Right ventricle myocardium superior (tissue), 1 donor: ENCODE results near the gene TADA1. TPM values are rescaled to one million over a fixed set of nuclear protein-coding genes. Genes with fewer than 3 reads are reported as not detected.
A peak's percentile ranks its signal among the peaks of the same experiment; 100 is the strongest.
"Not testable (repeated sequence)": the region's sequence is repeated elsewhere in the genome, so short reads cannot be mapped to it uniquely, and the experiment has no call there.

Experiments used
- ATAC-seq: fragments of 200-7000 bp; cut with Tn5 transposase; one replicate; pipeline ENCODE4 v1.9.1; 2020; ENCODE audit warnings: mild to moderate bottlenecking; ENCODE audit not compliant: poor library complexity
- DNase-seq: peaks from one replicate; pipeline ENCODE4 v3.0.0-alpha.2; 2020
- intact Hi-C: fragments of 100-400 bp; cut with DNase I; formaldehyde crosslinking; loops from one replicate; pipeline ENCODE4 v1.11.2; 2022
- total RNA-seq: library from RNA; stranded (reverse); fragmentation: NEBNext Ultra II Directional; extraction: Animal tissue kit (Norgen Biotek cat#: 25700); gene quantifications from one replicate; pipeline ENCODE4 v1.2.1, GENCODE V29; 2021
- donor health status: DM: no; HTN: yes; CAD: no; lungs with severe emphysema.

The TADA1 gene
- total RNA-seq, 1 donor from 2014 or later = 9.7 TPM

- intact Hi-C loops = no loop called here
- DNase-seq (no peak), ATAC-seq (no peak)
These were observed 18.1 kb downstream of the TADA1 start for GRCh38 chr1:166857995-166858394.

GRCh38 chr1:166855558-166855957 lies 20.5 kb downstream of the TADA1 start:
- DNase-seq (no peak), ATAC-seq (no peak)
- intact Hi-C loops = no loop called here

GRCh38 chr1:166852918-166853317 lies 23.1 kb downstream of the TADA1 start:
- no peak for ATAC-seq

GRCh38 chr1:166849135-166849534 lies 26.9 kb downstream of the TADA1 start:
- no peak for DNase-seq
- no peak for ATAC-seq
- intact Hi-C loops = no loop called here

More at GRCh38 chr1:166852918-166853317, 23.1 kb downstream of the TADA1 start:
- intact Hi-C loops = no loop called here
- no peak for DNase-seq

GRCh38 chr1:166848193-166848592 lies 27.9 kb downstream of the TADA1 start:
- DNase-seq (no peak), ATAC-seq (no peak)
- intact Hi-C loops = no loop called here

GRCh38 chr1:166844791-166845190 lies 31.3 kb downstream of the TADA1 start:
- intact Hi-C loops = no loop called here
- ATAC-seq (peak; percentile 3), DNase-seq (no peak)

- no peak for DNase-seq
- peak; percentile 14 for ATAC-seq
- intact Hi-C loops = no loop called here
These were observed 32.1 kb downstream of the TADA1 start for GRCh38 chr1:166843769-166844596.

- intact Hi-C loops = no loop called here
These were observed 32.7 kb downstream of the TADA1 start for GRCh38 chr1:166843322-166843721.

GRCh38 chr1:166840309-166841274 lies 35.5 kb downstream of the TADA1 start:
- ATAC-seq (peak; percentile 15), DNase-seq (no peak)

More at GRCh38 chr1:166843322-166843721, 32.7 kb downstream of the TADA1 start:
- ATAC-seq (no peak), DNase-seq (no peak)

GRCh38 chr1:166839600-166840308 lies 36.3 kb downstream of the TADA1 start:
- intact Hi-C loops = no loop called here
- peak; percentile 28 for ATAC-seq
- DNase-seq = peak; percentile 75

More at GRCh38 chr1:166840309-166841274, 35.5 kb downstream of the TADA1 start:
- intact Hi-C loops = no loop called here

GRCh38 chr1:166838766-166839599 lies 37.1 kb downstream of the TADA1 start, which contains the start of gene POGK:
POGK (plus strand) TSS chr1:166839475; CDS start chr1:166840957, 1,482 bp downstream.
- intact Hi-C loops = no loop called here
- DNase-seq (peak; percentile 95), ATAC-seq (peak; percentile 96)

- DNase-seq (no peak), ATAC-seq (no peak)
- intact Hi-C loops = no loop called here
These were observed 39.3 kb downstream of the TADA1 start for GRCh38 chr1:166836733-166837132.

GRCh38 chr1:166829762-166830161 lies 46.3 kb downstream of the TADA1 start:
- intact Hi-C loops, ATAC-seq, DNase-seq: not testable (repeated sequence)

GRCh38 chr1:166827426-166827825 lies 48.6 kb downstream of the TADA1 start:
- intact Hi-C loops = no loop called here
- no peak for DNase-seq
- ATAC-seq = no peak

GRCh38 chr1:166822385-166822784 lies 53.7 kb downstream of the TADA1 start:
- intact Hi-C loops = no loop called here
- ATAC-seq = no peak
- no peak for DNase-seq

GRCh38 chr1:166819974-166820373 lies 56.1 kb downstream of the TADA1 start:
- no peak for ATAC-seq
- intact Hi-C loops = no loop called here
- no peak for DNase-seq

GRCh38 chr1:166814611-166815010 lies 61.5 kb downstream of the TADA1 start:
- DNase-seq (no peak), ATAC-seq (peak; percentile 77)
- intact Hi-C loops = no loop called here
